G401.6 (cell line): ENCODE data around the gene FAM217A.

Source experiments
- FAIRE-seq: peaks from 2 replicates; lab custom pipeline; 2012; peaks lifted over from hg19 to GRCh38; lab: Jason Lieb, UNC

Gene FAM217A

GRCh38 chr6:4021133-4021853 lies 57.6 kb downstream of the FAM217A start:
- peak; percentile 97 for FAIRE-seq

GRCh38 chr6:4020822-4021132 lies 58.2 kb downstream of the FAM217A start:
- FAIRE-seq = no peak

GRCh38 chr6:4018924-4019236 lies 60.1 kb downstream of the FAM217A start:
- FAIRE-seq = no peak
